GM19025 (cell line): ENCODE results near the gene SHF.
A peak's percentile ranks its signal among the peaks of the same experiment; 100 is the strongest.

Experiments
- ATAC-seq: cut with Tn5 transposase; IDR thresholded peaks from one replicate; pipeline ENCODE4 v1.9.1; 2021; ENCODE audit warnings: mild to moderate bottlenecking, low read depth, moderate library complexity; ENCODE audit not compliant: unreplicated experiment

Gene SHF

GRCh38 chr15:45199136-45199810 lies 11.5 kb upstream of the SHF start:
- peak; percentile 10 for ATAC-seq

- peak; percentile 48 for ATAC-seq
Measured at GRCh38 chr15:45198337-45199135, 10.8 kb upstream of the SHF start.

GRCh38 chr15:45197512-45197911 lies 9.7 kb upstream of the SHF start:
- ATAC-seq = no peak

GRCh38 chr15:45187578-45187893 lies 230 bp downstream of the SHF start:
- no peak for ATAC-seq

GRCh38 chr15:45186771-45187577 lies 792 bp downstream of the SHF start:
- no peak for ATAC-seq

- no peak for ATAC-seq
Measured at GRCh38 chr15:45185903-45186770, 1.6 kb downstream of the SHF start.

GRCh38 chr15:45185069-45185779 lies 2.5 kb downstream of the SHF start:
- ATAC-seq = no peak

- ATAC-seq = no peak
Measured at GRCh38 chr15:45184562-45185041, 3.2 kb downstream of the SHF start.

GRCh38 chr15:45183511-45183910 lies 4.3 kb downstream of the SHF start:
- no peak for ATAC-seq

GRCh38 chr15:45182996-45183395 lies 4.8 kb downstream of the SHF start:
- ATAC-seq = no peak

- ATAC-seq = no peak
Measured at GRCh38 chr15:45181491-45182285, 6.1 kb downstream of the SHF start.

- ATAC-seq = no peak
Measured at GRCh38 chr15:45180648-45181436, 6.9 kb downstream of the SHF start.

- no peak for ATAC-seq
Measured at GRCh38 chr15:45180201-45180600, 7.6 kb downstream of the SHF start.

- ATAC-seq = no peak
Measured at GRCh38 chr15:45179221-45179985, 8.4 kb downstream of the SHF start.

GRCh38 chr15:45177285-45177684 lies 10.5 kb downstream of the SHF start:
- ATAC-seq = no peak

- no peak for ATAC-seq
Measured at GRCh38 chr15:45174577-45174976, 13.2 kb downstream of the SHF start.

GRCh38 chr15:45174069-45174468 lies 13.7 kb downstream of the SHF start:
- no peak for ATAC-seq
